HG03460 (cell line): ENCODE data around the gene ROBO4.

Experiments
- ATAC-seq: cut with Tn5 transposase; IDR thresholded peaks from one replicate; pipeline ENCODE4 v1.9.1; 2021; ENCODE audit not compliant: unreplicated experiment

The ROBO4 gene

GRCh38 chr11:124844664-124845079, 53.0 kb downstream of the ROBO4 start:
- no peak for ATAC-seq

DNA sequence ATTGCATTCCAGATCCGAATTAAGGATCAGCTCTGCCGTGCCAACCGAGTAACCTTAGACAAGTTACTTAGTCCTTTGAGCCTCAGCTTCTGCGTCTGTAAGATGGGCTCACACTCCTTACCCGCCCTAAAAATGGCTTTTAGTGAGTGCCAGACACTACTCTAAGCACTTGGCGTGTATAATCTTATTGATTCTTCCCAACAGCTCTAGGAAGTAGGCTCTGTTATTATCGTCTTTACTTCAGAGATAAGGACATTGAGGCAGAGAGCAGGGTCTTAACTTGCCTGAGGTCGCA, 54.1 kb downstream of the ROBO4 start:
- no peak for ATAC-seq

DNA sequence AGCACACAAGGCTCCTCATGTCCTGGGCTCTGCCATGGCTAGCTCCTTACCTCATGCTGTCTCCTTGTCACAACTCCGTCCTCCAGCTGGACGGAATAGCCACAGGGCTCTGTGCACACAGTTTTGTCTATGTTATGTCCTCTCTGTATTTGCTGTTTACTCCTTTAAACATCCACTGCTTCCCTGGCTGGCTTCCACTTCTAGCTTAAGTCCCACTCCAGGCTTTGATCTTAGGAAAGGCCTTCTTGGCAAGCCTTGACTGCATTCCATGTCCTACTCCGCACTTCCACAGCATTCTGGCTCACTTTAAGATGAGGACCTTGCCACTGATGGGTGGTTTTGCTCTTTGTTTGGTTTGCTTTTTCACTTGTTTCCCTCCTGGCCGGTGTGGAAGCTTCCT, 55.4 kb downstream of the ROBO4 start:
- ATAC-seq, result no peak

GRCh38 chr11:124841840-124842239, 55.8 kb downstream of the ROBO4 start:
- ATAC-seq, result no peak

DNA sequence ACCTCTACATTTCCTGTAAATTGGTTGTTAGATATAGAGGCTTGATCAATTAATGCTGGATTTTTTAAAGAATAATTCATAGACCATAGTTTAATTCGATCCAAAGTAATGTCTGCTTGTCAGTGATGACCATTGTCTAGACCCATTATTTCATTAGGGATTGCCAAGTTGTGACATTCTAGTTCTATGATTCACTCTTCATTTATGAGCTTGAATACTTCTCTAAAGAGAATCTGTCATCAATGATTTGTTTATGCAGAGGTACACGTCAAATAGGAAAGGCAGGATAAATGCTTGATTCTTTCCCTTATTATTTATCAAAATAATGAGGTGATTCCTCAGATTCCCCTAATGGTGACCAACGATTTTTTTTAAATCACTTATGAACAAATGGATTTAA, 56.5 kb downstream of the ROBO4 start:
- ATAC-seq, result no peak

DNA sequence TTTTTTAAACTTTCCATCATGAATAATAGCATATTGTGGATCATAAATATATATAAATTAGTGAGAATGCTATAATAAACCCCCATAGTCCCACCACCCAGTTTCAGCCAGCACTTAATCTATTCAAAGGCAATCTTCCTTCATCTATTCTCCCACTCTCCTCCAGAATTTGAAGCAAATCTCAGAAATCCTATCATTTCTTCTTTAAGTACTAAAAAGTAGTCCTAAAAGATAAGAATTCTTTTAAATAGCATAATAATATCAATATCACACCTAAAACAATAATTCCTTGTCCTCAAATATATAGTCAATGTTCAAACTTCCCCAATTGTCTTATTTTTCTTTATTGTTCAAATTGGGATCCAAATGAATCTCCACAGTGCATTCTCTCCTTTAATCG, 57.0 kb downstream of the ROBO4 start:
- ATAC-seq, result no peak

- ATAC-seq, result no peak
These were observed 57.6 kb downstream of the ROBO4 start for GRCh38 chr11:124839972-124840621.

GRCh38 chr11:124839128-124839971, 58.3 kb downstream of the ROBO4 start:
- no peak for ATAC-seq

DNA sequence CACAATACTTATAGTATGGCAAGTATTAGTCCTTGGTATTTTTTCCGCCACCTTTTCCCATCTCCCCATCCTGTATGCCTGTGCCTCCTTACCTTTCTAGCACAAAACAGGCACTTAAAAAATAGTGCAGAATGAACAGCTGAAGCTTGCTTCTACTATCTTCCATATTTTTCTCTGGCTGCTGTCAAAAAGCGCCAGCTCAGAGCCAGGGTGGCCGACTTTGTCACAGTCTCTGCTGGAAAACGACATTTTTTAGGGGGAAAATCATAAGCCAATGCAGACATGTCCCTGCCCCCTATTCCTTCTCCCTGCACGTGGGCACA, 58.9 kb downstream of the ROBO4 start:
- ATAC-seq, result no peak

DNA sequence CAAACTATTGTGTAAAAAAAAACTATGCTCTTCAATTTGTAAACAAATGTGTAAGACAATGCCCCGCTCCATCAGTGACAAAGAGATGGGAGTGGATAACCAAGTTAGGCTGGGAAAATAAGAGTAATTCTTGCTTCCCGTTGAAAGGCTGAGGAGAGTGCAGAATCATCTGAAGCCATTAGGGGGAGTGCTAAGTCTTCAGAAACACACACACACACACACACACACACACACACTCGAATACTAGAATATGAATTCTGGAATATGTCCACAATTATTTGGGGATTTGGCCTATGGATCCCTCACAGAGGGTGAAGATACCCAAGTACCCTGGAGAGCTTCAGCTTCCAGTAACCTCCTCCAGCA, 60.2 kb downstream of the ROBO4 start:
- ATAC-seq, result peak; percentile 32

- no peak for ATAC-seq
These were observed 61.7 kb downstream of the ROBO4 start for GRCh38 chr11:124835918-124836317.

DNA sequence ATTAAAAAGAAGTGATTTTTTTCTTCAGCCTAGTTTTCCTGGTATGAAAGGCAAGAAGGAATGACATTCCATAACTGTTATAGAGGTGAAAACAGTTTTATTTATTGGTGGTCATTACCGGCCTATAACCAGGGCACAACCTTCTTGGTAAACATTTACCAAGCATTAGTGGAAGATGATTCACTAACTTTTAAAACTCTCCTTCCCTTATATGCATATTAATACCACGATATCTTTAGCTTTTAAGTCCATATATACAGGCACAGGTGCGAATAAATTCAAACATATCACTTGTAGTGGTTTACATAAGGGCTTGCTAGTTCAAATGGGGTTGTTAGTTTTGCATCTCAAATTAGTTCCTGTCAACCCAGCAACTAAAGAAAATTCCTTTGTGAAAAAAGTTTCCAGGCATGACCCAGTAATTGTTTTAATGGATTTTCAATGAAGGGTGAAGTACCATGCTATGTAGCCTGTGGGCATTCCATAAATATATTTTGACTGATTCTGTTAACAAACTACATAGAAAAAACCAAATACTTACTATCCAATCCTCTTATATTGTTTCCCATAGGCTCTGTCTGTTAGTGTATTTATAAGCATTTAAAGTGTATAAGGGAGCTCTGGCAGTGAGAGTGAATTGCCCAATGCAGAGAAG, 63.0 kb downstream of the ROBO4 start:
- ATAC-seq, result no peak
